HL-60 (cell line): ENCODE measurements around the gene THSD7A.

Source experiments
- CTCF ChIP-seq: IDR thresholded peaks from one replicate; pipeline ENCODE4 v1.5.1; 2011; ENCODE audit warnings: low read length, control low read depth, inconsistent platforms; ENCODE audit not compliant: insufficient read depth
- POLR2AphosphoS5 ChIP-seq: IDR thresholded peaks from 2 replicates; pipeline ENCODE4 v1.6.1; 2012; ENCODE audit warnings: low read depth
- REST ChIP-seq: IDR thresholded peaks from 2 replicates; pipeline ENCODE4 v1.6.1; 2012; ENCODE audit warnings: low read depth; ENCODE audit not compliant: insufficient replicate concordance

DNA sequence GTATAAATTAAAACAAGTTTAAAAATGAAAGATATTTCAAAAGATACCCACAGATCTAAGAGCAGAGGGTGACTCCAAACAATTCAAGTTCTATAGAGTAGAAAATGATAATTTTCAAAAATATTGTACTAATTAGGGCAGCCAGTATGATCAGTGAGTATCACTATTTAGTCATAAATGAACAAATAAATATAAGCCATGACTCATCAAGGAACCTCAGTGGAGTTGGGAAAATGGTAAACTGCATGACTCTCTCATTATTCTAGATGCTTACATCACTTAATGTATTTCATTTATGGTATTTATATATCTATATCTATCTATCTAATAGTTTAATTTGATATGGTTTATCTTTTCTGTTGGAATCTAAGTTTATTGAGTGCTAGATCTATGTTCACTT, 94.3 kb downstream of the THSD7A start:
- TF ChIP-seq CTCF: no peak
- TF ChIP-seq POLR2AphosphoS5: no peak
- no peak for TF ChIP-seq REST
